Measurements from ENCODE around the gene OPRM1. TPM values are rescaled to one million over a fixed set of nuclear protein-coding genes. Genes with fewer than 3 reads are reported as not detected.

The OPRM1 gene
- total and polyA plus RNA-seq, 4 donors = not detected

DNA sequence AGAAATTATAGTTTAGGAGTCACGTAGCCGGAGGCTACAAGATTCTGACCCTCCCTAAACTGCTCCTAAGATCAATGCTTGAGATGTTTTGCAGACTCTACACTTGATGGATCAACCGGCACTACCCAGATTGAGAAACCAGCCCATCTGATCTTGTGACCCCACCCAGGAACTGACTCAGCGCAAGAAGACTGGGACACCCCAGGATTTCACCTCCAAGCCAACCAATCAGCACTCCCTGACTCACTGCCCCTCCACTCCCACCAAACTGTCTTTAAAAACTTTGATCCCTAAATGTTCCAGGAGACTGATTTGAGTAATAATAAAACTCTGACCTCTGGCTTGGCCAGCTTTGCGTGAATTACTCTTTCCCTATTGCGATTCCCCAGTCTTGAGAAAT is 99.8 kb downstream of the OPRM1 start (continued):
- TF ChIP-seq, protein P1, sequence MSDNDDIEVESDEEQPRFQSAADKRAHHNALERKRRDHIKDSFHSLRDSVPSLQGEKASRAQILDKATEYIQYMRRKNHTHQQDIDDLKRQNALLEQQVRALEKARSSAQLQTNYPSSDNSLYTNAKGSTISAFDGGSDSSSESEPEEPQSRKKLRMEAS (IDR thresholded peaks at IDR 0.05) = no peak
- TF ChIP-seq HNF4G (IDR thresholded peaks at IDR 0.05) (no peak), RXRA (IDR thresholded peaks at IDR 0.05) (no peak), FOXA1 (IDR thresholded peaks at IDR 0.05) (no peak)

DNA sequence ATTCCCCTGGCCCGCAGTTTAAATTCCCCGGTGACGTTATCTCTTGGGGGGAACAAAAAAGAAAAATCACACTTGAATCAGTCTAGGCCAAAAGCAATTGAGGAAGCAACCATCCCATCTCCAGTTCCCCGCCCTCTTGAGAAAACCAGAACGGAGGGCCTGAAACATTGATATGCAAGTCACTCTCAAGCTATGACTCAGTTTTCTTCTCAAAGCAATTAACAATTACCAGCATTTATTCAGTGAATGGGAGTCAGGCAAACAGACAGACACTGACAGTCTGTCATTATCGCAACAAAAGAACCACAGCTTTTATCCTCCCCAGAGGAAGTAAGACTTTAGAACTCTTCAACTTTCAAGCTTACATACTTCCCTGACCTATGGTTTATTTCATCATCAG is 100.9 kb downstream of the OPRM1 start:
- TF ChIP-seq FOXA2 (IDR thresholded peaks at IDR 0.05) (no peak), TAF1 (conservative IDR thresholded peaks at IDR 0.05) (no peak), NR2F2 (IDR thresholded peaks at IDR 0.05) (no peak), JUND (IDR thresholded peaks at IDR 0.05) (no peak), HNF4G (IDR thresholded peaks at IDR 0.05) (no peak), RXRA (IDR thresholded peaks at IDR 0.05) (no peak), RAD21 (IDR thresholded peaks at IDR 0.05) (no peak), SP1 (IDR thresholded peaks at IDR 0.05) (no peak), YY1 (IDR thresholded peaks at IDR 0.05) (no peak), FOXA1 (IDR thresholded peaks at IDR 0.05) (no peak), GABPA (IDR thresholded peaks at IDR 0.05 in 1 of 2, conservative IDR thresholded peaks at IDR 0.05 in 1 of 2) (no peak)
- TF ChIP-seq, protein P1 (IDR thresholded peaks at IDR 0.05) = no peak
- TF ChIP-seq, protein P2, sequence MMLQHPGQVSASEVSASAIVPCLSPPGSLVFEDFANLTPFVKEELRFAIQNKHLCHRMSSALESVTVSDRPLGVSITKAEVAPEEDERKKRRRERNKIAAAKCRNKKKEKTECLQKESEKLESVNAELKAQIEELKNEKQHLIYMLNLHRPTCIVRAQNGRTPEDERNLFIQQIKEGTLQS (IDR thresholded peaks at IDR 0.05) = no peak
- TF ChIP-seq, protein P3, sequence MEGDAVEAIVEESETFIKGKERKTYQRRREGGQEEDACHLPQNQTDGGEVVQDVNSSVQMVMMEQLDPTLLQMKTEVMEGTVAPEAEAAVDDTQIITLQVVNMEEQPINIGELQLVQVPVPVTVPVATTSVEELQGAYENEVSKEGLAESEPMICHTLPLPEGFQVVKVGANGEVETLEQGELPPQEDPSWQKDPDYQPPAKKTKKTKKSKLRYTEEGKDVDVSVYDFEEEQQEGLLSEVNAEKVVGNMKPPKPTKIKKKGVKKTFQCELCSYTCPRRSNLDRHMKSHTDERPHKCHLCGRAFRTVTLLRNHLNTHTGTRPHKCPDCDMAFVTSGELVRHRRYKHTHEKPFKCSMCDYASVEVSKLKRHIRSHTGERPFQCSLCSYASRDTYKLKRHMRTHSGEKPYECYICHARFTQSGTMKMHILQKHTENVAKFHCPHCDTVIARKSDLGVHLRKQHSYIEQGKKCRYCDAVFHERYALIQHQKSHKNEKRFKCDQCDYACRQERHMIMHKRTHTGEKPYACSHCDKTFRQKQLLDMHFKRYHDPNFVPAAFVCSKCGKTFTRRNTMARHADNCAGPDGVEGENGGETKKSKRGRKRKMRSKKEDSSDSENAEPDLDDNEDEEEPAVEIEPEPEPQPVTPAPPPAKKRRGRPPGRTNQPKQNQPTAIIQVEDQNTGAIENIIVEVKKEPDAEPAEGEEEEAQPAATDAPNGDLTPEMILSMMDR (IDR thresholded peaks at IDR 0.05; ENCODE audit: low read depth, low read length, missing input control) = no peak
- WGBS = 80% methylated on average over 6 of the region's 6 CpGs
- Histone ChIP-seq H3K27me3 (ENCODE audit: control insufficient read depth in 4 of 4, insufficient read depth in 4 of 4, low read length in 3 of 4) (peaks cover 0 to 2% (median 0%) of the 10 kb centered on the region in 4 donors), H3K9me3 (ENCODE audit: control insufficient read depth in 4 of 4, low read length in 3 of 4) (no peaks in the 10 kb centered on the region), H3K36me3 (ENCODE audit: control insufficient read depth in 4 of 4, insufficient read depth in 3 of 4, low read depth in 1 of 4, low read length in 3 of 4) (no peaks in the 10 kb centered on the region), H3K27ac (ENCODE audit: low read depth in 1 of 2, low read length in 2 of 2) (no peak overlapping the region), H3K4me3 (ENCODE audit: low read depth in 1 of 3, low read length in 3 of 3) (no peak overlapping the region), H3K9ac (ENCODE audit: low read depth in 1 of 2, low read length in 2 of 2) (no peak overlapping the region), H3K4me1 (ENCODE audit: control insufficient read depth in 4 of 4, insufficient read depth in 4 of 4, low read length in 3 of 4) (no peaks in the 10 kb centered on the region)
- DNase-seq (ENCODE audit: low spot score) = no peak

DNA sequence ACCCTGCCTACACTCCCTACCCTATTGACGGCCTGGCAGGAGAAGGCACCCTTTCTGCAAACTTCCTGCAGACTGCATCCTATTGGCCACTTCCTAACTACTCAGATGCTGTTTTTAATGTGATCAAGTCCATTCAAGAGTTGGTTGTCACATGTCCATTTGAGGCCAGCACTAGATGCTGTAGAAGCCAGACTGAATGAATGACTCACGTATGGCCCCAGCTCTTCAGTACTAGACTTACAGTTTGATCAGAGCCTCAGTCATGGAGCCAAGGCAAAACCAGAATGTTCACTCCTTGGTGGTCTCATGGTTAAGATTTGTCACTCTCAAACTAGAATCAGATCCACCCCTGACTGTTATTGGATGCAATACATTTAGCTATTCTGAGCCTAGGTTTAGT is 101.7 kb downstream of the OPRM1 start:
- Histone ChIP-seq H3K4me3 (ENCODE audit: low read depth in 1 of 3, low read length in 3 of 3) (no peak overlapping the region), H3K36me3 (ENCODE audit: control insufficient read depth in 4 of 4, insufficient read depth in 3 of 4, low read depth in 1 of 4, low read length in 3 of 4) (no peaks in the 10 kb centered on the region), H3K4me1 (ENCODE audit: control insufficient read depth in 4 of 4, insufficient read depth in 4 of 4, low read length in 3 of 4) (no peaks in the 10 kb centered on the region), H3K27ac (ENCODE audit: low read depth in 1 of 2, low read length in 2 of 2) (no peak overlapping the region), H3K9ac (ENCODE audit: low read depth in 1 of 2, low read length in 2 of 2) (no peak overlapping the region), H3K27me3 (ENCODE audit: control insufficient read depth in 4 of 4, insufficient read depth in 4 of 4, low read length in 3 of 4) (no peaks in the 10 kb centered on the region), H3K9me3 (ENCODE audit: control insufficient read depth in 4 of 4, low read length in 3 of 4) (no peaks in the 10 kb centered on the region)
- TF ChIP-seq TAF1 (conservative IDR thresholded peaks at IDR 0.05) (no peak), HNF4G (IDR thresholded peaks at IDR 0.05) (no peak), SP1 (IDR thresholded peaks at IDR 0.05) (no peak), FOXA1 (IDR thresholded peaks at IDR 0.05) (no peak), GABPA (IDR thresholded peaks at IDR 0.05 in 1 of 2, conservative IDR thresholded peaks at IDR 0.05 in 1 of 2) (no peak), FOXA2 (IDR thresholded peaks at IDR 0.05) (no peak), RAD21 (IDR thresholded peaks at IDR 0.05) (no peak), EGR1 (IDR thresholded peaks at IDR 0.05; ENCODE audit: low read depth in 2 of 2) (no peak), RXRA (IDR thresholded peaks at IDR 0.05) (no peak)
- TF ChIP-seq, protein P3 (IDR thresholded peaks at IDR 0.05; ENCODE audit: low read depth, low read length, missing input control) = no peak
- TF ChIP-seq, protein P2 (IDR thresholded peaks at IDR 0.05) = no peak
- TF ChIP-seq, protein P4, sequence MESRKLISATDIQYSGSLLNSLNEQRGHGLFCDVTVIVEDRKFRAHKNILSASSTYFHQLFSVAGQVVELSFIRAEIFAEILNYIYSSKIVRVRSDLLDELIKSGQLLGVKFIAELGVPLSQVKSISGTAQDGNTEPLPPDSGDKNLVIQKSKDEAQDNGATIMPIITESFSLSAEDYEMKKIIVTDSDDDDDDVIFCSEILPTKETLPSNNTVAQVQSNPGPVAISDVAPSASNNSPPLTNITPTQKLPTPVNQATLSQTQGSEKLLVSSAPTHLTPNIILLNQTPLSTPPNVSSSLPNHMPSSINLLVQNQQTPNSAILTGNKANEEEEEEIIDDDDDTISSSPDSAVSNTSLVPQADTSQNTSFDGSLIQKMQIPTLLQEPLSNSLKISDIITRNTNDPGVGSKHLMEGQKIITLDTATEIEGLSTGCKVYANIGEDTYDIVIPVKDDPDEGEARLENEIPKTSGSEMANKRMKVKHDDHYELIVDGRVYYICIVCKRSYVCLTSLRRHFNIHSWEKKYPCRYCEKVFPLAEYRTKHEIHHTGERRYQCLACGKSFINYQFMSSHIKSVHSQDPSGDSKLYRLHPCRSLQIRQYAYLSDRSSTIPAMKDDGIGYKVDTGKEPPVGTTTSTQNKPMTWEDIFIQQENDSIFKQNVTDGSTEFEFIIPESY (IDR thresholded peaks at IDR 0.05) = no peak
- TF ChIP-seq, protein P5, sequence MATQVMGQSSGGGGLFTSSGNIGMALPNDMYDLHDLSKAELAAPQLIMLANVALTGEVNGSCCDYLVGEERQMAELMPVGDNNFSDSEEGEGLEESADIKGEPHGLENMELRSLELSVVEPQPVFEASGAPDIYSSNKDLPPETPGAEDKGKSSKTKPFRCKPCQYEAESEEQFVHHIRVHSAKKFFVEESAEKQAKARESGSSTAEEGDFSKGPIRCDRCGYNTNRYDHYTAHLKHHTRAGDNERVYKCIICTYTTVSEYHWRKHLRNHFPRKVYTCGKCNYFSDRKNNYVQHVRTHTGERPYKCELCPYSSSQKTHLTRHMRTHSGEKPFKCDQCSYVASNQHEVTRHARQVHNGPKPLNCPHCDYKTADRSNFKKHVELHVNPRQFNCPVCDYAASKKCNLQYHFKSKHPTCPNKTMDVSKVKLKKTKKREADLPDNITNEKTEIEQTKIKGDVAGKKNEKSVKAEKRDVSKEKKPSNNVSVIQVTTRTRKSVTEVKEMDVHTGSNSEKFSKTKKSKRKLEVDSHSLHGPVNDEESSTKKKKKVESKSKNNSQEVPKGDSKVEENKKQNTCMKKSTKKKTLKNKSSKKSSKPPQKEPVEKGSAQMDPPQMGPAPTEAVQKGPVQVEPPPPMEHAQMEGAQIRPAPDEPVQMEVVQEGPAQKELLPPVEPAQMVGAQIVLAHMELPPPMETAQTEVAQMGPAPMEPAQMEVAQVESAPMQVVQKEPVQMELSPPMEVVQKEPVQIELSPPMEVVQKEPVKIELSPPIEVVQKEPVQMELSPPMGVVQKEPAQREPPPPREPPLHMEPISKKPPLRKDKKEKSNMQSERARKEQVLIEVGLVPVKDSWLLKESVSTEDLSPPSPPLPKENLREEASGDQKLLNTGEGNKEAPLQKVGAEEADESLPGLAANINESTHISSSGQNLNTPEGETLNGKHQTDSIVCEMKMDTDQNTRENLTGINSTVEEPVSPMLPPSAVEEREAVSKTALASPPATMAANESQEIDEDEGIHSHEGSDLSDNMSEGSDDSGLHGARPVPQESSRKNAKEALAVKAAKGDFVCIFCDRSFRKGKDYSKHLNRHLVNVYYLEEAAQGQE (IDR thresholded peaks at IDR 0.05) = no peak
- TF ChIP-seq, protein P1 (IDR thresholded peaks at IDR 0.05) = no peak
- DNase-seq (ENCODE audit: low spot score) = no peak
- 44% methylated on average over 2 of the region's 2 CpGs for WGBS

Measured in liver (tissue), 9 donors.